ENCODE results near the gene NDUFA5. TPM values are rescaled to one million over a fixed set of nuclear protein-coding genes. Genes with fewer than 3 reads are reported as not detected.
"Not testable (repeated sequence)": the region's sequence is repeated elsewhere in the genome, so short reads cannot be mapped to it uniquely, and the experiment has no call there.

Gene NDUFA5
- total RNA-seq, 1 experiment from 2014 or later = 101 TPM

GRCh38 chr7:123526533-123526932 is 31.1 kb downstream of the NDUFA5 start:
- not testable (repeated sequence) for DNase-seq (ENCODE audit: extremely low read depth, low read depth)

- no peak for DNase-seq (ENCODE audit: extremely low read depth, low read depth)
Measured at GRCh38 chr7:123522066-123522465, 35.6 kb downstream of the NDUFA5 start.

GRCh38 chr7:123505221-123505620 is 52.4 kb downstream of the NDUFA5 start:
- no peak for DNase-seq (ENCODE audit: extremely low read depth, low read depth)

GRCh38 chr7:123502201-123502600 is 55.4 kb downstream of the NDUFA5 start:
- DNase-seq (ENCODE audit: extremely low read depth, low read depth) = no peak

GRCh38 chr7:123500878-123501489 is 56.6 kb downstream of the NDUFA5 start:
- no peak for DNase-seq (ENCODE audit: extremely low read depth, low read depth)

- DNase-seq (ENCODE audit: extremely low read depth, low read depth) = no peak
Measured at GRCh38 chr7:123499211-123499970, 58.2 kb downstream of the NDUFA5 start.

- DNase-seq (ENCODE audit: extremely low read depth, low read depth) = no peak
Measured at GRCh38 chr7:123498601-123499000, 59.0 kb downstream of the NDUFA5 start.

GRCh38 chr7:123498031-123498430 is 59.6 kb downstream of the NDUFA5 start:
- DNase-seq (ENCODE audit: extremely low read depth, low read depth) = no peak

- peak; percentile 59 for DNase-seq (ENCODE audit: extremely low read depth, low read depth)
Measured at GRCh38 chr7:123494193-123494796, 63.3 kb downstream of the NDUFA5 start.

GRCh38 chr7:123492485-123492884 is 65.1 kb downstream of the NDUFA5 start:
- no peak for DNase-seq (ENCODE audit: extremely low read depth, low read depth)

Other genes starting within 250 kb of the NDUFA5 start
- 0.30 and 0.43 TPM in 2 replicates for gene IQUB, start 23.2 kb downstream of the NDUFA5 start, total RNA-seq (2014; rRNA removed; shearing (Covaris generic))
- gene ASB15, start 44.0 kb upstream of the NDUFA5 start, total RNA-seq (2014; rRNA removed; shearing (Covaris generic)) = not detected in 2 replicates
- gene LMOD2, start 98.0 kb upstream of the NDUFA5 start, total RNA-seq (2014; rRNA removed; shearing (Covaris generic)) = not detected in 2 replicates
- 30.1 and 32.4 TPM in 2 replicates for gene WASL, start 191.2 kb upstream of the NDUFA5 start, total RNA-seq (2014; rRNA removed; shearing (Covaris generic))